22Rv1 (cell line): Measurements from ENCODE around the gene COL13A1.

ENCODE experiments used
- CTCF ChIP-seq: fragments of 450-650 bp; IDR thresholded peaks from 2 replicates; pipeline ENCODE4 v1.5.1; 2017; ENCODE audit warnings: mild to moderate bottlenecking
- ZFX ChIP-seq: fragments of 450-650 bp; IDR thresholded peaks from 2 replicates; pipeline ENCODE4 v1.6.1; 2017; ENCODE audit warnings: antibody characterized with exemption, borderline replicate concordance

GRCh38 chr10:69867699-69868558, 66.2 kb downstream of the COL13A1 start:
- TF ChIP-seq CTCF (no peak), ZFX (no peak)
